ENCODE measurements around the gene TMEM208. TPM values are rescaled to one million over a fixed set of nuclear protein-coding genes. Genes with fewer than 3 reads are reported as not detected.

TMEM208 gene
- total RNA-seq, 1 experiment from 2014 or later, result 43.3 TPM

GRCh38 chr16:67235816-67236562 lies 9.1 kb downstream of the TMEM208 start:
- no peak for DNase-seq (ENCODE audit: low read depth)

DNA sequence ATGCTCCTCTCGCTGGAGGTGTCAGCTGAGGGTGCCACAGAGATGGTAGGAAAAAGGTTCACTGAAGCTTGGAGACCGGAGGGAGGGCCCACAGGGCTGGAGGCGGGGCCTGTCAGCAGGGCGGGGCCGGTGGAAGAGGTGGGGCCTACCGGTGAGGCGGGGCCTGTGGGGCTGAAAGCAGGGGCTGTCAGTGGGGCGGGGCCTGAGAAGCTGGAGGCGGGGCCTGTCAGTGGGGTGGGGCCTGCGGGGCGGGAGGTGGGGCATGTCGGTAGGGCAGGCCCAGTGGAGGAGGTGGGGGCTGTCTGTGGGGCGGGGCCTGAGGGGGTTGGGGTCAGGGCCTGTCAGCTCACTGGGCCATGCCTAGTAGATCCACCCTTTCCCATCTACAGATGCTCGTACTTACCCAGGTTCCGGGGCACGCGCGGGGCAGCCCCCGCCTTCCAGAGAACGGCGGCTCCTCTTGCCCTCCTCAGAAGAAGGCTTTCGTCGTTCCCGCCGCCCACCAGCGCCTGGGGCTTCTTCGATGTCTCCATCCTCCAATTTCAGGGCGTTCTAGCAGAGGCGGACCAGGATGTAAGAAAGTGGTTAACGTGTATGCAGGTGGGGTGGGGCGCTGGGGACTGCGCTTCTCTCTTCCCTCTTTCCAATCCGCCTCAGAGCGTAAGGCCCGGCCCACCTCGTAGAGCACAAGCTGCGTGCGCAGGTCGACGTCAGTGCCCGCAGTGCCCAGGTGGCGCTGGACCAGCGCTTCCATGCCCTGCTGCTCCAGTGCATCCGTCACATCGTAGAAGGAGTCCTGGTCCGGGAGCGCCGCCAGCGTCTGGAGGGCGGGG lies 9.8 kb downstream of the TMEM208 start:
- peak; percentile 58 for DNase-seq (ENCODE audit: low read depth)

- DNase-seq (ENCODE audit: low read depth), result no peak
These were observed 10.7 kb downstream of the TMEM208 start for GRCh38 chr16:67237396-67238277.

- no peak for DNase-seq (ENCODE audit: low read depth)
These were observed 11.3 kb downstream of the TMEM208 start for GRCh38 chr16:67238278-67238575.

DNA sequence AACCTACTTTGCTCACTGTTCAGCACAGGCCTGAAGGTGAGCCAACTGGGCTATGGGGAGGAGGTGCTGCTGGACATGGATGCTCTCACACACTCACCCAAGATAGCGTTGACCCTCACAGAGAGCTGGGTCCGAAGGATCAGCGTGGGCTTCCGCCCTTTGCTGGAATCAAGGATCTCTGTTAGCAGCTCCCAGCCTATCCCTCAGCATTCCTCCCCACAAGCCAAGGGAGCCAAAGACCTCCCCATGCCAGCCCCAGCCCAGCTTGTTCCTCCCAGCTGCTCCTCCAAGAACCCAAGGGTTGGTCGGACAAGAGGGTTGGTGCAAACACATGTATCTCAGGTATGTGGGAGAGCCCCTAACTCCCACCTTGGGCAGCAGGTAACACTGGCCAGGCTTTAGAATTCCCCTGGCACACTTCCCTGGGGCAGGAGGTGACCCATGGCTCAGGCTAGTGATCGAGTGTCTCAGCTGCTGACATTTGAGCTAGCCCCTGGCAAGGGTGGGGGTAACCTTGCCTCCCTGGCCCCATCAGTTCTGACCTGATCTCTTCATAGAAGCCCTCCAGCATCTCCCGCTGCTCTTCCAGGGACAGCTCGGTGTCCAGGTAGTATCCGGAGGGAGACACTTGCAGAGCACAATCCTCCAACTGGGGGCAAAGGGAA lies 12.0 kb downstream of the TMEM208 start:
- DNase-seq (ENCODE audit: low read depth), result no peak

GRCh38 chr16:67240506-67240905 lies 13.6 kb downstream of the TMEM208 start:
- DNase-seq (ENCODE audit: low read depth), result peak; percentile 37

GRCh38 chr16:67241008-67241900 lies 14.3 kb downstream of the TMEM208 start:
- peak; percentile 91 for DNase-seq (ENCODE audit: low read depth)

DNA sequence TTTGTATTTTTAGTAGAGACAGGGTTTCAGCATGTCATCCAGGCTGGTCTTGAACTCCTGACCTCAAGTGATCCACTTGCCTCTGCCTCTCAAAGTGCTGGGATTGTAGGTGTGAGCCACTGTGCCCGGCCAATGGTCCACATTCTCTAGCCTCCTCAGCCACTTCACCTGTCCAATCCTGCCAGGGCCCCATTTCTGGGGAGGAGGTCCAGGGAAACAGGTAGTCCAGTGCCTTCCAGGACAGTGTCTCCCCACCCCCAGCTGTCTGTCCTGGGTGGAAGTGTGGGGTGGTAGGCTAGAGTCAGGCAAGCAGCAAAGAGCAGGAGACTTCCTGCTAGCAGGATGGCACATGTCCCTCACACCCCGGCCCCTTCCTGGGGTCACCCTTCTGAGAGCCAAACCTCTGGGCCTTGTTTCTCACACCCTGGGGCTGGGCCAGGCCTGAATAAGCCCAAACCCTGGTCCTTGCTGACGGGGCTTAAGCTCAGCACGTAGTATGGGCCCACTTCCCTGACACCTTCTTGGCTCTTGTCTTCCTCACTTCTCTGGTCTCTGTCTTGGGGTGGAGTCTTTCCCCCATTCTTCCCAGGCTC lies 15.3 kb downstream of the TMEM208 start:
- DNase-seq (ENCODE audit: low read depth), result no peak

- no peak for DNase-seq (ENCODE audit: low read depth)
These were observed 16.6 kb downstream of the TMEM208 start for GRCh38 chr16:67243481-67243880.

DNA sequence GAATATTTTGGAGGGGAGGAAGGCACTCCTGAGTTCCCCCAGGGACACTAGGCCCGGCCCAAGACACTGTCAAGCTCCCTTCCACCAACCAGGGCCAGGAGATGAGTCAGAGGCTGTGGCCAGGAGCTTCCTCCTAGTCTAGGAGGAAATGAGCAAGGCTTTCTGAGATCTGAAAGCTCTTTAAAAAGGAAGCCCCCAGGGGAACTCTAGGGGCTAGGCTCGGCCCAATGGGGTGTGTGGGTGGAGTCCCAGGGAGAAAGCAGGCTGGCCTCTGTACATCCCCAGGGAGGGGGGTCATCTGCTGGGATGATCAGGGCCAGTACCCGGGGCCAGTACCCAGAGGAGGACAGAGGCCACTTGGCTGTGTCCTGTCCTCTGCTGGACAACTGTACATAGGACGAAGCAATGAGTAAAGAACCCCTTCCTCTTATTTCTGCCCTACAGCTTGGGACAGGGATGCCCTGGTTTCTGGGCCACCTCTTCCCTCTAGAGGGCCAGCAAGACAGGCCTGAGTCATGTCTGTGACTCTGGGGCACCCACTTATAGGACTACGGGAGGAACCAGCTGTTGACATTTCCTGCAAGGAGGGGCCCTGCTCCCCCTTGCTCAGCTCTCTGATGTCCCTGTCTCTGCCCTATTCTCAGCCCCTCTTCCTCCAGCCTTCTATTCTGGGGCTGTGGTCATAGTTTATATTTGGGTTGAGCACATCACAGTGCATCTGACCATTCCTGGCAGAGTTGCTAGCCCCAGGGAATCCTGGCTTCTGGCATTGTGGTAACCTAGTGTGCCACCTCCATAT lies 17.7 kb downstream of the TMEM208 start:
- peak; percentile 98 for DNase-seq (ENCODE audit: low read depth)

GRCh38 chr16:67245186-67245585 lies 18.3 kb downstream of the TMEM208 start:
- DNase-seq (ENCODE audit: low read depth), result no peak

DNA sequence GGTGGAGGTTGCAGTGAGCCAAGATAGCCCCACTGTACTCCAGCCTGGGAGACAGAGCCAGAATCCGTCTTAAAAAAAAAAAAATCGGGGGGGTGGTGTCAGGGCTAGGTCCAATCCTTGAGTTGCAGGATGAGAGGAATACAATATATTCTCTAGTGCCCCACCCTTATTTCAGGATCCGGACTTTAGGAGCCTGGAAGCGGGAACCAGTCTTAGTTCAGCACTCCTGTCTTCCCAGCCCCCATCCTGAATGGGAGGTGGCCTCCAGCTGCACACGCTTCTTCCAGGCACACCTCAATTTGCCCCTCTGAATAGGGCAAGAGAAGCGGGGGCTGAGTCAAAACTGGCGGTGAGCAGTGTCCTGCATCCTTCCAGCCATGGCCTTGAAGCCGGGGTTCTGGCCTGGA lies 18.7 kb downstream of the TMEM208 start:
- DNase-seq (ENCODE audit: low read depth), result no peak

- peak; percentile 78 for DNase-seq (ENCODE audit: low read depth)
These were observed 19.3 kb downstream of the TMEM208 start for GRCh38 chr16:67246081-67246755.

DNA sequence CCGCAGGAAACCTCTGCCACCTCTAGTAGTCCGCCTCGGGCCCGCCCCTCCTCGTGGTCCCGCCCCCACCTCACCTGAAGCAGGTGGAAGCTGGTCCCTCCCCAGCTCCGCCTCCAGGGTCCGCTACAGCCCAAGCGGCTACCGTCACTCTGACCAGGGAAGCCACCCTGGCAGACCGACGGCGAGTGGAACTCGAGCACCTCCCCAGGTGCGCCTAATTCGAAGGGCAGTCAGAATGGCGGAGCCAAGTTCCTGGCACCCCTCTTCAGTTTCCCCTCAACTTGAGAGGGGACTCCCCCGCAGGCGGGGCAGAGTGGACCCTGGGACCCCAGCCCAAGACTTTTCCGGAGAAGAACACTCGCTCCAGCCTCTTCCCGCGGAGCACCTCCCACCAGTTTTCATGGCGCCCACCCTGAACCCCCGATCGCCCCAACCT lies 19.8 kb downstream of the TMEM208 start:
- DNase-seq (ENCODE audit: low read depth), result no peak

GRCh38 chr16:67247192-67248072 lies 20.5 kb downstream of the TMEM208 start, which contains the start of gene FHOD1:
Gene FHOD1 (minus strand): TSS chr16:67247481. CDS start chr16:67247410, 71 bp downstream.
- peak; percentile 91 for DNase-seq (ENCODE audit: low read depth)

DNA sequence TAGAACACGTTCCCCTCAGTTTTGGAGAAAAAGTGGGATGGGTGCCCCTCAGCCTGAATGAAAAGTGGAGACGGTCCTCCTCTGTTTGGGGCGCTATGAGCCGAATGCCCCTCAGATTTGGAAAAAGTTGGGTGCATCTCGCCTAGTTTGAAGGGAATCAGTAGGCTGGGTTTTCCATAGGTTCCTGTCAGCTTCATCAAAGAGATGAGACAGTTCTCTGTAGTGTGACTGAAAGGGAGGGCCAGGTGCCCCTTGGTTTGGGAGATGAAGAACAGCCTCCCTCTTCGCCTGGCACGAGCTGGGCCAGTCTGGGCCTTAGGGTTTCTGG lies 21.1 kb downstream of the TMEM208 start:
- DNase-seq (ENCODE audit: low read depth), result peak; percentile 17

- DNase-seq (ENCODE audit: low read depth), result no peak
These were observed 21.7 kb downstream of the TMEM208 start, which contains the start of gene SLC9A5 for GRCh38 chr16:67248401-67249177. Gene SLC9A5 (plus strand): TSS chr16:67248979. CDS start chr16:67249015, 36 bp downstream.
